Measurements from ENCODE around the gene P2RX1. TPM values are rescaled to one million over a fixed set of nuclear protein-coding genes. Genes with fewer than 3 reads are reported as not detected.

Gene P2RX1
- total and polyA plus RNA-seq, 4 donors: 0.44 to 5.2 (median 0.64) TPM

DNA sequence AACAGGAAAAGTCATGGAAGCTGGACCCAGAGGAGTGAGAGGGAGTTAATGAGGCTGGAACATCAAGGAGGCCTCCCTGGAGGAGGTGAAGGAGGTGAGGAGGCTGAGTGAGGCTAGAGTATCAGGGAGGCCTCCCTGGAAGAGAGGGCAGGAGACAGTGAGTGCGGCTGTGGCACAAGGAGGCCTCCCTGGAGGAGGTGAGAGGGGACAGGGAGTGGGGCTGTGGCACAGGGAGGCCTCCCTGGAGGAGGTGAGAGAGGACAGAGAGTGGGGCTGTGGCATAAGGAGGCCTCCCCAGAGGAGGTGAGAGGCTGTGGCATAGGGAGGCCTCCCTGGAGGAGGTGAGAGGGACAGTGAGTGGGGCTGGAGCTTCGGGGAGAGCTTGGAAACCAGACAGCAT is 28.9 kb downstream of the P2RX1 start:
- H3K27me3 ChIP-seq (ENCODE audit: control insufficient read depth in 4 of 4, insufficient read depth in 4 of 4, low read length in 3 of 4): peaks cover 0 to 2% (median 0%) of the 10 kb centered on the region in 4 donors
- H3K36me3 ChIP-seq (ENCODE audit: control insufficient read depth in 4 of 4, insufficient read depth in 3 of 4, low read depth in 1 of 4, low read length in 3 of 4): no peaks in the 10 kb centered on the region
- 65% methylated on average over 2 of the region's 2 CpGs for WGBS
- H3K4me1 ChIP-seq (ENCODE audit: control insufficient read depth in 4 of 4, insufficient read depth in 4 of 4, low read length in 3 of 4): peaks cover 0 to 20% (median 8%) of the 10 kb centered on the region in 4 donors
- H3K9ac ChIP-seq (ENCODE audit: low read depth in 1 of 2, low read length in 2 of 2): no peak overlapping the region
- DNase-seq (ENCODE audit: low spot score): no peak
- no peaks in the 10 kb centered on the region for H3K9me3 ChIP-seq (ENCODE audit: control insufficient read depth in 4 of 4, low read length in 3 of 4)
- TF ChIP-seq NR2F2 (IDR thresholded peaks at IDR 0.05) (no peak), RAD21 (IDR thresholded peaks at IDR 0.05) (no peak), FOXA1 (IDR thresholded peaks at IDR 0.05) (no peak)
- H3K4me3 ChIP-seq (ENCODE audit: low read depth in 1 of 3, low read length in 3 of 3): no peak overlapping the region
- peak overlapping the region; percentile 53 to 55 for H3K27ac ChIP-seq (ENCODE audit: low read depth in 1 of 2, low read length in 2 of 2)

DNA sequence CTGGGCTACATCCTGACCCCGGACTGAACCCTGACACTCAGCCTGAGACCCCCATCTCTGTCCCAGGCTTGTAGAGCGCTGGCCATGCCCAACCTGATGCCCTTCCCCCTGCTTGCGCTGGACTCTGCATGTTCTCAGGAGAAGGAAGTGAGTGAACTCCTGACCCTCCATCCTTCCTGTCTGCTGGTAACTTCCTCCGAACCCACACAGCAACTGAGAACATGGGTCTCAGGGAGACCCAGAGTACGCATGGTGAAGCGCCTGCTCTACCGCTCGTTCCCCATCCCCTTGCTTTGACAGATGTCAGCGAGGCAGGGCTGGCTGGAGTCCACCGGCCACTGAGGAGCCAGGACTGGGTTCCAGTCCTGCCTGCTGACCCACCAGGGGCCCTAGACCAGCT is 29.5 kb downstream of the P2RX1 start:
- DNase-seq (ENCODE audit: low spot score): no peak
- 62% methylated on average over 10 of the region's 10 CpGs for WGBS
- peak; percentile 93 for TF ChIP-seq NR2F2 (IDR thresholded peaks at IDR 0.05)
- TF ChIP-seq, protein P1, sequence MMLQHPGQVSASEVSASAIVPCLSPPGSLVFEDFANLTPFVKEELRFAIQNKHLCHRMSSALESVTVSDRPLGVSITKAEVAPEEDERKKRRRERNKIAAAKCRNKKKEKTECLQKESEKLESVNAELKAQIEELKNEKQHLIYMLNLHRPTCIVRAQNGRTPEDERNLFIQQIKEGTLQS (IDR thresholded peaks at IDR 0.05): no peak
- TF ChIP-seq JUND (IDR thresholded peaks at IDR 0.05): no peak
- no peak for TF ChIP-seq FOXA1 (IDR thresholded peaks at IDR 0.05)
- TF ChIP-seq, protein P2, sequence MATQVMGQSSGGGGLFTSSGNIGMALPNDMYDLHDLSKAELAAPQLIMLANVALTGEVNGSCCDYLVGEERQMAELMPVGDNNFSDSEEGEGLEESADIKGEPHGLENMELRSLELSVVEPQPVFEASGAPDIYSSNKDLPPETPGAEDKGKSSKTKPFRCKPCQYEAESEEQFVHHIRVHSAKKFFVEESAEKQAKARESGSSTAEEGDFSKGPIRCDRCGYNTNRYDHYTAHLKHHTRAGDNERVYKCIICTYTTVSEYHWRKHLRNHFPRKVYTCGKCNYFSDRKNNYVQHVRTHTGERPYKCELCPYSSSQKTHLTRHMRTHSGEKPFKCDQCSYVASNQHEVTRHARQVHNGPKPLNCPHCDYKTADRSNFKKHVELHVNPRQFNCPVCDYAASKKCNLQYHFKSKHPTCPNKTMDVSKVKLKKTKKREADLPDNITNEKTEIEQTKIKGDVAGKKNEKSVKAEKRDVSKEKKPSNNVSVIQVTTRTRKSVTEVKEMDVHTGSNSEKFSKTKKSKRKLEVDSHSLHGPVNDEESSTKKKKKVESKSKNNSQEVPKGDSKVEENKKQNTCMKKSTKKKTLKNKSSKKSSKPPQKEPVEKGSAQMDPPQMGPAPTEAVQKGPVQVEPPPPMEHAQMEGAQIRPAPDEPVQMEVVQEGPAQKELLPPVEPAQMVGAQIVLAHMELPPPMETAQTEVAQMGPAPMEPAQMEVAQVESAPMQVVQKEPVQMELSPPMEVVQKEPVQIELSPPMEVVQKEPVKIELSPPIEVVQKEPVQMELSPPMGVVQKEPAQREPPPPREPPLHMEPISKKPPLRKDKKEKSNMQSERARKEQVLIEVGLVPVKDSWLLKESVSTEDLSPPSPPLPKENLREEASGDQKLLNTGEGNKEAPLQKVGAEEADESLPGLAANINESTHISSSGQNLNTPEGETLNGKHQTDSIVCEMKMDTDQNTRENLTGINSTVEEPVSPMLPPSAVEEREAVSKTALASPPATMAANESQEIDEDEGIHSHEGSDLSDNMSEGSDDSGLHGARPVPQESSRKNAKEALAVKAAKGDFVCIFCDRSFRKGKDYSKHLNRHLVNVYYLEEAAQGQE (IDR thresholded peaks at IDR 0.05): no peak
- TF ChIP-seq EGR1 (IDR thresholded peaks at IDR 0.05; ENCODE audit: low read depth in 2 of 2): peak; percentile 33 to 78
- peak; percentile 55 for TF ChIP-seq SP1 (IDR thresholded peaks at IDR 0.05)
- TF ChIP-seq HNF4A (conservative IDR thresholded peaks at IDR 0.05): no peak
- TF ChIP-seq, protein P3, sequence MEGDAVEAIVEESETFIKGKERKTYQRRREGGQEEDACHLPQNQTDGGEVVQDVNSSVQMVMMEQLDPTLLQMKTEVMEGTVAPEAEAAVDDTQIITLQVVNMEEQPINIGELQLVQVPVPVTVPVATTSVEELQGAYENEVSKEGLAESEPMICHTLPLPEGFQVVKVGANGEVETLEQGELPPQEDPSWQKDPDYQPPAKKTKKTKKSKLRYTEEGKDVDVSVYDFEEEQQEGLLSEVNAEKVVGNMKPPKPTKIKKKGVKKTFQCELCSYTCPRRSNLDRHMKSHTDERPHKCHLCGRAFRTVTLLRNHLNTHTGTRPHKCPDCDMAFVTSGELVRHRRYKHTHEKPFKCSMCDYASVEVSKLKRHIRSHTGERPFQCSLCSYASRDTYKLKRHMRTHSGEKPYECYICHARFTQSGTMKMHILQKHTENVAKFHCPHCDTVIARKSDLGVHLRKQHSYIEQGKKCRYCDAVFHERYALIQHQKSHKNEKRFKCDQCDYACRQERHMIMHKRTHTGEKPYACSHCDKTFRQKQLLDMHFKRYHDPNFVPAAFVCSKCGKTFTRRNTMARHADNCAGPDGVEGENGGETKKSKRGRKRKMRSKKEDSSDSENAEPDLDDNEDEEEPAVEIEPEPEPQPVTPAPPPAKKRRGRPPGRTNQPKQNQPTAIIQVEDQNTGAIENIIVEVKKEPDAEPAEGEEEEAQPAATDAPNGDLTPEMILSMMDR (IDR thresholded peaks at IDR 0.05; ENCODE audit: low read depth, low read length, missing input control): no peak
- peak; percentile 42 to 49 for TF ChIP-seq RXRA (IDR thresholded peaks at IDR 0.05)
- peaks cover 0 to 13% (median 6%) of the 10 kb centered on the region in 4 donors for H3K4me1 ChIP-seq (ENCODE audit: control insufficient read depth in 4 of 4, insufficient read depth in 4 of 4, low read length in 3 of 4)
- H3K9ac ChIP-seq (ENCODE audit: low read depth in 1 of 2, low read length in 2 of 2): no peak overlapping the region
- no peak overlapping the region for H3K4me3 ChIP-seq (ENCODE audit: low read depth in 1 of 3, low read length in 3 of 3)
- no peaks in the 10 kb centered on the region for H3K9me3 ChIP-seq (ENCODE audit: control insufficient read depth in 4 of 4, low read length in 3 of 4)
- peaks cover 0 to 2% (median 0%) of the 10 kb centered on the region in 4 donors for H3K27me3 ChIP-seq (ENCODE audit: control insufficient read depth in 4 of 4, insufficient read depth in 4 of 4, low read length in 3 of 4)
- H3K27ac ChIP-seq (ENCODE audit: low read depth in 1 of 2, low read length in 2 of 2): peak overlapping the region; percentile 53 to 55
- H3K36me3 ChIP-seq (ENCODE audit: control insufficient read depth in 4 of 4, insufficient read depth in 3 of 4, low read depth in 1 of 4, low read length in 3 of 4): no peaks in the 10 kb centered on the region

DNA sequence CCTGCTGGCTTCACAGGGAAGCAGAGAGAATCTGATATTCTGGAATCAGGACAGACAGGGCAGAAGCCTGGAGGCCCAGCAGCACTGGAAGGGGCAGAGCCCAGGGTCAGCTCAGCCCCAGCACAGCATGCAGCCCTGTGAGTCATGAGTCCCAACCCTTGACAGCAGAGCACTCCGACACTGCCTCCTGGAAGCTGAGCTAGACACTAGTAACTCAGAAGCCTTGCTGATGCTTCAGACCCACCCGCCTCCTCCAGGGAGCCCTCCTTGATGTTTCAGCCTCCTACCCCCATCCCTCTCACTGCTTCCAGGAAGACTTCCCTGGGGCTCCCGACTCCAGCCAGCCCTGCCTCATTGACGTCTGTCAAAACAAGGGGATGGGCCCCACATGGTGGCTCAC is 30.3 kb downstream of the P2RX1 start:
- H3K9ac ChIP-seq (ENCODE audit: low read depth in 1 of 2, low read length in 2 of 2): no peak overlapping the region
- H3K9me3 ChIP-seq (ENCODE audit: control insufficient read depth in 4 of 4, low read length in 3 of 4): no peaks in the 10 kb centered on the region
- no peak overlapping the region for H3K4me3 ChIP-seq (ENCODE audit: low read depth in 1 of 3, low read length in 3 of 3)
- WGBS: 81% methylated on average over 4 of the region's 4 CpGs
- no peaks in the 10 kb centered on the region for H3K36me3 ChIP-seq (ENCODE audit: control insufficient read depth in 4 of 4, insufficient read depth in 3 of 4, low read depth in 1 of 4, low read length in 3 of 4)
- H3K27ac ChIP-seq (ENCODE audit: low read depth in 1 of 2, low read length in 2 of 2): no peak overlapping the region
- H3K27me3 ChIP-seq (ENCODE audit: control insufficient read depth in 4 of 4, insufficient read depth in 4 of 4, low read length in 3 of 4): peaks cover 0 to 2% (median 0%) of the 10 kb centered on the region in 4 donors
- no peak for DNase-seq (ENCODE audit: low spot score)
- peaks cover 0 to 12% (median 6%) of the 10 kb centered on the region in 4 donors for H3K4me1 ChIP-seq (ENCODE audit: control insufficient read depth in 4 of 4, insufficient read depth in 4 of 4, low read length in 3 of 4)
- TF ChIP-seq HNF4G (IDR thresholded peaks at IDR 0.05) (no peak), FOXA2 (IDR thresholded peaks at IDR 0.05) (no peak), SP1 (IDR thresholded peaks at IDR 0.05) (no peak), GABPA (IDR thresholded peaks at IDR 0.05 in 1 of 2, conservative IDR thresholded peaks at IDR 0.05 in 1 of 2) (no peak), NR2F2 (IDR thresholded peaks at IDR 0.05) (no peak), FOXA1 (IDR thresholded peaks at IDR 0.05) (no peak), TAF1 (conservative IDR thresholded peaks at IDR 0.05) (no peak), HNF4A (conservative IDR thresholded peaks at IDR 0.05) (no peak), RXRA (IDR thresholded peaks at IDR 0.05) (no peak)
- TF ChIP-seq, protein P2 (IDR thresholded peaks at IDR 0.05): no peak
- TF ChIP-seq, protein P4, sequence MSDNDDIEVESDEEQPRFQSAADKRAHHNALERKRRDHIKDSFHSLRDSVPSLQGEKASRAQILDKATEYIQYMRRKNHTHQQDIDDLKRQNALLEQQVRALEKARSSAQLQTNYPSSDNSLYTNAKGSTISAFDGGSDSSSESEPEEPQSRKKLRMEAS (IDR thresholded peaks at IDR 0.05): no peak
